ENCODE measurements around the gene FGFR2. TPM values are rescaled to one million over a fixed set of nuclear protein-coding genes. Genes with fewer than 3 reads are reported as not detected.

FGFR2 gene
- total and polyA plus RNA-seq, 4 donors: 11.4 to 69.9 (median 31.9) TPM

GRCh38 chr10:121595351-121595805 lies 2.9 kb downstream of the FGFR2 start:
- Histone ChIP-seq H3K4me3 (ENCODE audit: low read depth in 1 of 3, low read length in 3 of 3) (peak overlapping the region in 2 of 3 donors; percentile 9 to 65), H3K9ac (ENCODE audit: low read depth in 1 of 2, low read length in 2 of 2) (no peak overlapping the region), H3K9me3 (ENCODE audit: control insufficient read depth in 4 of 4, low read length in 3 of 4) (no peaks in the 10 kb centered on the region), H3K36me3 (ENCODE audit: control insufficient read depth in 4 of 4, insufficient read depth in 3 of 4, low read depth in 1 of 4, low read length in 3 of 4) (no peaks in the 10 kb centered on the region), H3K4me1 (ENCODE audit: control insufficient read depth in 4 of 4, insufficient read depth in 4 of 4, low read length in 3 of 4) (peaks cover 8 to 42% (median 27%) of the 10 kb centered on the region in 4 donors), H3K27me3 (ENCODE audit: control insufficient read depth in 4 of 4, insufficient read depth in 4 of 4, low read length in 3 of 4) (peaks cover 0 to 2% (median 0%) of the 10 kb centered on the region in 4 donors), H3K27ac (ENCODE audit: low read depth in 1 of 2, low read length in 2 of 2) (peak overlapping the region; percentile 39 to 51)
- 42% methylated on average over 11 of the region's 11 CpGs for WGBS
- TF ChIP-seq YY1 (IDR thresholded peaks at IDR 0.05): no peak
- TF ChIP-seq FOXA1 (IDR thresholded peaks at IDR 0.05): no peak
- TF ChIP-seq MAX (IDR thresholded peaks at IDR 0.05): no peak
- no peak for TF ChIP-seq HNF4G (IDR thresholded peaks at IDR 0.05)
- TF ChIP-seq GABPA (IDR thresholded peaks at IDR 0.05 in 1 of 2, conservative IDR thresholded peaks at IDR 0.05 in 1 of 2): no peak
- no peak for TF ChIP-seq HNF4A (conservative IDR thresholded peaks at IDR 0.05)
- TF ChIP-seq RAD21 (IDR thresholded peaks at IDR 0.05): no peak
- TF ChIP-seq REST (IDR thresholded peaks at IDR 0.05): no peak
- no peak for TF ChIP-seq ZBTB33 (IDR thresholded peaks at IDR 0.05)
- TF ChIP-seq TAF1 (conservative IDR thresholded peaks at IDR 0.05): no peak
- no peak for TF ChIP-seq RXRA (IDR thresholded peaks at IDR 0.05)
- TF ChIP-seq FOXA2 (IDR thresholded peaks at IDR 0.05): no peak
- TF ChIP-seq NR2F2 (IDR thresholded peaks at IDR 0.05): no peak
- TF ChIP-seq JUND (IDR thresholded peaks at IDR 0.05): no peak
- TF ChIP-seq SP1 (IDR thresholded peaks at IDR 0.05): no peak
- no peak for TF ChIP-seq ATF3 (IDR thresholded peaks at IDR 0.05)
- TF ChIP-seq CTCF (IDR thresholded peaks at IDR 0.05; ENCODE audit: low read depth, low read length, missing input control): no peak
- no peak for DNase-seq (ENCODE audit: low spot score)

Measured in liver (tissue), 9 donors.